Vagina (tissue), 2 donors: ENCODE measurements around the gene HES5.

Source experiments
- CTCF ChIP-seq, 3 experiments: fragments of 450-650 bp in 2 of 3; fragments of 200-600 bp in 1 of 3; sonication (generic) in 1 of 3; IDR thresholded peaks; one replicate each; pipeline ENCODE4 v1.5.1; 2017 to 2019; ENCODE audit warnings: antibody characterized with exemption in 3 of 3, mild to moderate bottlenecking in 2 of 3, moderate library complexity in 2 of 3
- POLR2A ChIP-seq, 2 donors: fragments of 450-650 bp; IDR thresholded peaks; one replicate each; pipeline ENCODE4 v1.6.1; 2017; ENCODE audit warnings: antibody characterized with exemption in 2 of 2, mild to moderate bottlenecking in 2 of 2, moderate library complexity in 2 of 2
- POLR2AphosphoS5 ChIP-seq, 2 donors: sonication (generic); formaldehyde crosslinking; IDR thresholded peaks; one replicate each; pipeline ENCODE4 v1.9.0; 2017; ENCODE audit warnings: antibody characterized with exemption in 2 of 2, mild to moderate bottlenecking in 2 of 2, low read depth in 1 of 2; ENCODE audit not compliant: insufficient read depth in 1 of 2

- TF ChIP-seq CTCF (IDR thresholded peaks at IDR 0.05) (no peak), POLR2AphosphoS5 (IDR thresholded peaks at IDR 0.05; ENCODE audit: insufficient read depth in 1 of 2, low read depth in 1 of 2) (no peak), POLR2A (IDR thresholded peaks at IDR 0.05) (no peak)
Observed at GRCh38 chr1:2515763-2516080, 14.3 kb downstream of the HES5 start.
